HG03064 (cell line): ENCODE measurements around the gene NHLRC1.

Experiments used
- ATAC-seq: cut with Tn5 transposase; IDR thresholded peaks from one replicate; pipeline ENCODE4 v1.9.1; 2021; ENCODE audit warnings: low read depth; ENCODE audit not compliant: unreplicated experiment

NHLRC1 gene

GRCh38 chr6:18088419-18089296 lies 33.8 kb downstream of the NHLRC1 start:
- no peak for ATAC-seq

GRCh38 chr6:18087396-18088165 lies 34.9 kb downstream of the NHLRC1 start:
- no peak for ATAC-seq

GRCh38 chr6:18081025-18081668 lies 41.3 kb downstream of the NHLRC1 start:
- ATAC-seq = no peak

GRCh38 chr6:18080544-18080943 lies 41.9 kb downstream of the NHLRC1 start:
- ATAC-seq = no peak

GRCh38 chr6:18078866-18079265 lies 43.6 kb downstream of the NHLRC1 start:
- ATAC-seq = no peak

- no peak for ATAC-seq
These were observed 46.2 kb downstream of the NHLRC1 start for GRCh38 chr6:18076231-18076630.

- no peak for ATAC-seq
These were observed 49.6 kb downstream of the NHLRC1 start for GRCh38 chr6:18072841-18073240.

- no peak for ATAC-seq
These were observed 52.0 kb downstream of the NHLRC1 start for GRCh38 chr6:18070486-18070885.
